IPS-11a (cell line): Measurements from ENCODE around the gene IRF5.
"Not testable (repeated sequence)": the region's sequence is repeated elsewhere in the genome, so short reads cannot be mapped to it uniquely, and the experiment has no call there.

Experiments used
- H3K4me3 ChIP-seq: one replicate; pipeline ENCODE4 v1.5.1; 2013; ENCODE audit warnings: low read depth, low read length, control low read depth

Gene IRF5

DNA sequence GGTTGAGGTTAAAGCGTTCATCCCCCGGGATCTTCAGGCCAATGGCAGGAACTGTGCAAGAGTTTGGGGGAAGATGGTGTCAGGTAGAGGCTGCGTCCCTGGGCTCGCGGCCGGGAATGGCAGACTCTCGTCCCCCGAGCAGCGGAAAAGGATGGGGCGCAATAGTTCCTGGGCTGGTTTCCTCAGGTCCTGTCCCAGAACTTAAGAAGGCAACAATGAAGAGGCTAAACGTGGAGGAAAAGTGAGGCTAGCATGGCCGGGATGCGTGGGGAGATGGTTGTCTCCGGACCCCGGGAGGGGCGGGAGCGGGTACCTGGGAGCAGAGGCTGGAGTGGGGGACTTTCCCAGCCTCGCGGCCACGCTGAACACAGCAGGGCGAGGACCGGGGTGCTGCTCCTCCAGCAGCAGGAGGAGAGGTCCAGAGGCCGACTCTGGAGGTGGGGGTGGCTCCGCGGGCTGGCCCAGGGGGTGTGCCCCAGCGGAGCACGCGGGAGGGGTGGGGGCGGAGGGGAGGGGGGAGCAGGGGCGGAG is 882 bp downstream of the IRF5 start:
- H3K4me3 ChIP-seq, result peak overlapping the region; percentile 51

DNA sequence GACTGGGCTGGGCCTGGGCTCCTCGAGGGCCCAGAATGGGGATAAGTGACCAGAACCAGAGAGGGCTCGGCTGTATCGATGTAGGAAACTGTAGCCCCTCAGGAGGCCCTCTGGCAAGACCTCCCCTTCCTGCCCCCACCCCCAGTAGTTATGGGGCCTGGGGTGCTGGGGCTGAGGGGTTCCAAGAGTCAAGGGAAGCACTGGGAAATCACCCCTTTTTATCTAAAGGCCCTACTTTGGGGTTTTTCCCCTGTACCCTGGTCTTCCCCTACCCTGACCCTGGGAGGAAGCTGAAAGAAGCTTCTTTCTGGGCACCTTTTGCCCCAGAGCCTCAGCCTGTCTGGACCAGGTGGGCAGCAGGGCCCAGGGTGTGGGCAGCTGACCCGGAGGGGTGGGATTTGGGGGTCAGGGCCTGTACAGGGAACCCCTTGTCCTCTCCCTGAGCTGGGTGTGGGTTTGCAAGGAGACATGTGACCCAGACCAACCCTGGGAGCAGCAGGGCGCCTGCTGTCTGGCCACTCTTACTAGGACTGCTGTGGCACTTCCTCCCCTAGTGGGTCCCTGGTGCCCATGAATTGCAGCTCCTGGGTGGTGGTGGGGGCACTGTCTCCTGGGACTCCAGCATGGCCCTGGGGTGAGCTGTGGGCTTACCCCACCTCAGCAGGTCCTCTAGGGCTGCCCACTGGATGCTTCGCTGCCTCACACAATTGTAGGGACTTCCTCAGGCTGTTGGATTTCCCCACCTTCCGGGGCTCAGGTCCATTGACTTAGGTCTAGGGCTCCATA is 1.5 kb downstream of the IRF5 start:
- H3K4me3 ChIP-seq, result no peak overlapping the region

- no peak overlapping the region for H3K4me3 ChIP-seq
Measured at GRCh38 chr7:128939861-128940410, 2.2 kb downstream of the IRF5 start.

DNA sequence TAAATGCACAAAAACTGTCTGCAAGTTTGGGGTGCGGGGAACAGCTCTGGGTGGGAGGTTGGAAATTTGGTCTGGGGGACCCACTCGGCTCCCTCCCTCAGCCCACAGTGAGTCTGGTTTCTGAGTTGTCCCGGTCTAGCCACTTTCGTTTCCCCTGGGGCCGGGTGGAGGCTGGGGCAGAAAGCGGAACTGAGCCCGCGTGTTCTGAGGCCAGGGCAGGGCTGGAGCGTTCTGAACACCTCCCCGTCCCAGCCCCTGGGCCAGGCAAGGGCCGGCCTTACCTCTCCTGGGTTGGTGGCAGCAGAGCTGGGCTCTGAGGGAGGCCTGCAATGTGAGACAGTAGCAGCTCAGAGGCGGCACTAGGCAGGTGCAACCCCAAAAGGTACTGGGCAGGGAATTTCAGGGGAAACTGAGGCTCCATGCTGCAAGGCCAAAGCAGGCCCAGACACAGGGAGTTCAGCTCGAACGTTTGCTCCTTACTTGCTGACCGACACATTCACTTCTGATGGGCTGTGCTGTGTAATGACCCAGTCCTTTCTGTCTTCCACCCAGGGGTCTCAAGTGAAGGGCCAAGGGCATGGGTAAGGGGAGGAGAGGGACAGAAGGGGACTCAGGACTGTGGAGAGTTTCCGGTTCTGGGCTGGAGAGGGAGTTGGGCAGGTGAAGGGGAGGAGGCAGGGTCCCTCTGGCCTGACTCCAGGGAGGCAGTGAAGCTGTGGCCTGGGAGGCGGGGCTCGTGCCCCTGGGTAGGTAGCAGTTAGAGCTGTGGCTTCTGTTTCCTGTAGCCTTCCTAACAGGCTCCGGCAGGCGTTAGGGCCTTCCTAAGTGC is 3.0 kb downstream of the IRF5 start:
- no peak overlapping the region for H3K4me3 ChIP-seq

- H3K4me3 ChIP-seq, result no peak overlapping the region
Measured at GRCh38 chr7:128941323-128941890, 3.7 kb downstream of the IRF5 start.

- no peak overlapping the region for H3K4me3 ChIP-seq
Measured at GRCh38 chr7:128941946-128942526, 4.3 kb downstream of the IRF5 start.

DNA sequence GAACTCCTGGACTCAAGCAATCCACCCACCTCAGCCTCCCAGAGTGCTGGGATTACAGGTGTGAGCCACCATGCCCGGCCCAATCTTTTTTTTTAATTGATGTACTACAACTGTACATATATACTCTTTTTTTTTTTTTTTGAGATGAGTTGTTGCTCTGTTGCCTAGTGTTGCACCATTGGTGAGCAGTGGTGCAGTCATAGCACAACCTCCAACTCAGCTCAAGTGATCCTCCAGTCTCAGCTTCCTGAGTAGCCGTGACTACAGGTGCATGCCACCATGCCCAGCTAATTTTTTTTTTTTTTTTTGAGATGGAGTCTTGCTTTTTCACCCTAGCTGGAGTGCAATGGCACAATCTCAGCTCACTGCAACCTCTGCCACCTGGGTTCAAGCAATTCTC is 5.5 kb downstream of the IRF5 start:
- H3K4me3 ChIP-seq, result not testable (repeated sequence)

GRCh38 chr7:128944487-128945236 is 6.9 kb downstream of the IRF5 start:
- H3K4me3 ChIP-seq, result no peak overlapping the region

- no peak overlapping the region for H3K4me3 ChIP-seq
Measured at GRCh38 chr7:128945668-128946366, 8.1 kb downstream of the IRF5 start.

DNA sequence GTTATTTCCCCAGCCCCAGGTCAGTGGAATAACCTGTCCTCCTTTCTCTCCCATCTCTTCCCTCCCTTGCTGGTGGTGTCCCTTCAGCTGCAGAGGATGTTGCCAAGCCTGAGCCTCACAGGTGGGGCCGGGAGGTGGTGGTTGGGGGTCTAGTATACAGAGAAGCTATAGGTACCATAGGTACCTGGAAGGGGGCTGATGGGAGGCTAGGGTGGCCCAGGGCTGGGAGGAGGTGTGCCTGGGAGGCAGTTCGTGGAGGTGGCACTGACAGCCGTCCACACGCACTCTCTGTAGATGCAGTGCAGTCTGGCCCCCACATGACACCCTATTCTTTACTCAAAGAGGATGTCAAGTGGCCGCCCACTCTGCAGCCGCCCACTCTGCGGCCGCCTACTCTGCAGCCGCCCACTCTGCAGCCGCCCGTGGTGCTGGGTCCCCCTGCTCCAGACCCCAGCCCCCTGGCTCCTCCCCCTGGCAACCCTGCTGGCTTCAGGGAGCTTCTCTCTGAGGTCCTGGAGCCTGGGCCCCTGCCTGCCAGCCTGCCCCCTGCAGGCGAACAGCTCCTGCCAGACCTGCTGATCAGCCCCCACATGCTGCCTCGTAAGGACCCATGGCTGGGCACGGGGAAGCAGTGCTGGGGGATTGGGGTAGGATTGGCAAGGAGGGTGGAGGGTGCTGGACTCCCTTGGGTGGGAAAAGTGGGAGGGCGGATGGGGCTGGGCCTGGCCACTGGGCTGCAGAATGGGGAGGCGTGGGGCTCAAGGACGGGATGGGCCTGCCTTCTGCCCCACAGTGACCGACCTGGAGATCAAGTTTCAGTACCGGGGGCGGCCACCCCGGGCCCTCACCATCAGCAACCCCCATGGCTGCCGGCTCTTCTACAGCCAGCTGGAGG is 9.5 kb downstream of the IRF5 start:
- no peak overlapping the region for H3K4me3 ChIP-seq

- H3K4me3 ChIP-seq, result no peak overlapping the region
Measured at GRCh38 chr7:128947854-128948253, 10.1 kb downstream of the IRF5 start.

GRCh38 chr7:128948312-128948973 is 10.7 kb downstream of the IRF5 start:
- no peak overlapping the region for H3K4me3 ChIP-seq

DNA sequence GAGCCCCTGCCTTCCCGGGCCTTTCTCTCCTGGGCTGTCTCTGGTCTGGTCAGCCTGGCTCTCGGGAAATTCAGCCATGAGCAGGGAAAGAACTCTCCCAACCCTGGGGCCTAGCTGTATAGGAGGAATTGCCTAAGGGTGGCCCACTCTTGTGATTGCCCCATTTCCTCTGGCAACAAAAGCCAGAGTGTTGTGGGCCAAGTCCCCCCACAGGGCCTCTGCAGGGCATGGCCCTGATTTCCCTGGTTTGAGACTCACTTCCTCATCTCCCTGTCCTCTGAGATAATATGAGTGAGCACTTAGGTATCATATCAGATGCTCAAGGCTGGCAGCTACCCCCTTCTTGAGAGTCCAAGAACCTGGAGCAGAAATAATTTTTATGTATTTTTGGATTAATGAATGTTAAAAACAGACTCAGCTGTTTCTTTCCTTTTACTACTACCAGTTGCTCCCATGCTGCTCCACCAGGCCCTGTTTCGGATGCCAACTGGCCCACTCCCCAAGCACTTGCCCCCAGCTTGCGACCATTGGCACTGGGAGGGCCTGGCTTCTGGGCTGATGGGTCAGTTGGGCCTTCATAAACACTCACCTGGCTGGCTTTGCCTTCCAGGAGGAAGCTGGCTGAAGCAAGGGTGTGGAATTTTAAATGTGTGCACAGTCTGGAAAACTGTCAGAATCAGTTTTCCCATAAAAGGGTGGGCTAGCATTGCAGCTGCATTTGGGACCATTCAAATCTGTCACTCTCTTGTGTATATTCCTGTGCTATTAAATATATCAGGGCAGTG is 11.4 kb downstream of the IRF5 start:
- H3K4me3 ChIP-seq, result no peak overlapping the region

DNA sequence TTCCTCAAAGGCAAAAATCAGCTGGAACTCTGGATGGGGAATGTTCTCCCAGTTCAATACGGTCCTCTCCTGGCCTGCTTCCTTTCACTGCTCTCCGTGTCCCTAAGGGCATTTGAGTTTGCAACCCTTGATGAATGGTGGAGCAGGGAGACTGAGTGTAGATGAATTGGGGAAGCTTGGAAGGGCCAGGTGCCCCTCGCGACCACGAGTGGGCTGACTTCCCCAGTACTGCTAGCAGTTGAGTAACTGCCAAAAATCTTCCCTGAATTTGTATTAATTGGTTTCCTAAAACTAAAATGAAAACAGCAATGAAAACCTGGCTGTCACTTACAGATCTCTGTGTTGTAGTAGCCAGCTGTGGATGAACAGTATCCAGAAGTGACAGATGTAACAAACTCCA is 13.6 kb downstream of the IRF5 start:
- H3K4me3 ChIP-seq, result no peak overlapping the region

DNA sequence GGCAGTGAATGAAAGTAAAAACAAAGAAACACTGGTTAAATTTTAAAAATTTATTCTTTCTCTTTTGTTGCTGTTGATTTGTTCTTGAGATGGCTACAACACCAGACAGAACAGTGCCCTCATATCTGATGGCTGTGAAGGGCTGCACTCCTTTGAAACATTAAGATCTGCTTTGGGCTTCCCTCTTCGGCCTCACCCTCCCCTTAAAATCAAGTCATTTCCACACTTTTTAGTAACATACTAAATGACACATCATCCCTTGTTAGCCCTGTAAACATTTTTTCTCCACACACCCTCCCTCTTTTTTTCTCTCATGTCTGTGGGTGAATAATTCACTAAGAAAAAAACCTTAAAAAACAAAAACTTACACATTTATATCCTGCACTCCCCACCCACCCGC is 16.4 kb downstream of the IRF5 start:
- H3K4me3 ChIP-seq, result no peak overlapping the region

DNA sequence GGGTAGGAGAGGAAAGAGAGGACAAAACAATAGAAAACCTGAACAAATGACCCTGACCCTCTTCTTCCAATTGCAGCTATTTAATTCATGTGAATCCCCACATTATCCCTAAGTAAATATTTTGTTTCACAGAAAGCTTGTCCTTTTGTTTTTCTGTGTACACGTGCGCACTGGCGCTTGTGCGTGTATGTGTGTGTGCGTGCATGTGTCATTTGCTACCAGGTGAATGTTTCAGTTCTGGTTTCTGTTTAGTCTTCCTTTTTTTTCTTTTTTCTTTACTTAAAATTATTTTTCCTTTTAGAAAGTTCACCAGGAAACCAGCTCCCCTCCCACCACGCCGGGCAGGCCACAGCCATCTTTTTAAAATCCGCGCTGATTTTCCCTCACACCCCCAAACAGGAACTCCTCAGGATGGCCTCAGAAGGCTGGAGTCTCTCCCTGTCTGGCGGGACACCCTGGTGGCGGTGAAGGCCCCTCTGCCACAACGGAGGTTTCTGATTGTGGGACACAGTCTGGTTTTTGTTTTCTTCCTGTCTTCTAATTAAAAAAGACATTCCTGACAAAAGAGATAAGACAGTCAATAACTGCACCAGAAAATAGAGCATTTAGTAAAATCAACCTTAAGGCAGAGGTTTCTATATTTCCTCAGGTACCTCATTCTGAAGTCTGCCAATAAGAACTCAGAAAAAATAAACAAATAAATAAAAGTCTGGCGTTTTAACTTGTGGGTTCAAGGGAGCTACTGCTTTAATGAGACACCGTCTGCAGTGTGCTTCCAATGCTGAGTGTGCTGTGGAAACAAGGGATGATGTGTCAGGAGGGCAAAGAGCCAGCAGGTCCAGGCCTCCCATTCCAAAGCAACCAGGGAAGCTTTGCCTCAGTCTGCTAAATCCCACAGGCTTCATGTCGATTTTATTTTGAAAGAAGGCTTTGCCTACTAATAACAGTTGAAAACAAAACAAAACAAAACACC is 17.4 kb downstream of the IRF5 start:
- no peak overlapping the region for H3K4me3 ChIP-seq
